AG09309 (cell line): ENCODE data around the gene AICDA.
"Not testable (repeated sequence)": the region's sequence is repeated elsewhere in the genome, so short reads cannot be mapped to it uniquely, and the experiment has no call there.

Source experiments
- DNase-seq: peaks from one replicate; pipeline ENCODE4 v3.0.0-alpha.2; 2010; ENCODE audit warnings: low read depth
- H3K4me3 ChIP-seq: 2 replicates; pipeline ENCODE4 v1.5.1; 2011; ENCODE audit warnings: mild to moderate bottlenecking, low read depth, low read length, moderate library complexity; ENCODE audit not compliant: control insufficient read depth
- TF ChIP-seq, protein P1 (sequence below): IDR thresholded peaks from 2 replicates; pipeline ENCODE4 v1.5.1; 2011; ENCODE audit warnings: mild to moderate bottlenecking, low read depth, low read length, inconsistent platforms; ENCODE audit not compliant: insufficient read depth, control insufficient read depth; ENCODE audit errors: missing control alignments

The AICDA gene

DNA sequence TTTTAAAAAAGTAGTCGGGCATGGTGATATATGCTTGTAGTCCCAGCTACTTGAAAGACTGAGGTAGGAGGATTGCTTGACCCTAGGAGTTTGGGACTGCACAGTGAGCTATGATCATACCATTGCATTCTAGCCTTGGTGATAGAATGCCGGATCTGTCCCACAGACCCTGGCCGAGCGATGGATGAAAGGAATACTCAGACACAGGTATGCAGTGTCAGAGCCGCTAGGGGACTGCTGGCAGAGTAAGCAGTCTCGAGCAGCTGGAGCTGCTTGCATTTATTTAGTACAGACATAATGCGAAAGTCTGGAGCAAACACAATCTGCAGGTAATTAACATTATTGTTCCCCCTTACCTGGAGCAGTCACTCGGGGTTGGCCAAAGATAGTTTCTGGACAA lies 18.6 kb downstream of the AICDA start:
- DNase-seq = no peak
- H3K4me3 ChIP-seq = no peak overlapping the region
- TF ChIP-seq, protein P1, sequence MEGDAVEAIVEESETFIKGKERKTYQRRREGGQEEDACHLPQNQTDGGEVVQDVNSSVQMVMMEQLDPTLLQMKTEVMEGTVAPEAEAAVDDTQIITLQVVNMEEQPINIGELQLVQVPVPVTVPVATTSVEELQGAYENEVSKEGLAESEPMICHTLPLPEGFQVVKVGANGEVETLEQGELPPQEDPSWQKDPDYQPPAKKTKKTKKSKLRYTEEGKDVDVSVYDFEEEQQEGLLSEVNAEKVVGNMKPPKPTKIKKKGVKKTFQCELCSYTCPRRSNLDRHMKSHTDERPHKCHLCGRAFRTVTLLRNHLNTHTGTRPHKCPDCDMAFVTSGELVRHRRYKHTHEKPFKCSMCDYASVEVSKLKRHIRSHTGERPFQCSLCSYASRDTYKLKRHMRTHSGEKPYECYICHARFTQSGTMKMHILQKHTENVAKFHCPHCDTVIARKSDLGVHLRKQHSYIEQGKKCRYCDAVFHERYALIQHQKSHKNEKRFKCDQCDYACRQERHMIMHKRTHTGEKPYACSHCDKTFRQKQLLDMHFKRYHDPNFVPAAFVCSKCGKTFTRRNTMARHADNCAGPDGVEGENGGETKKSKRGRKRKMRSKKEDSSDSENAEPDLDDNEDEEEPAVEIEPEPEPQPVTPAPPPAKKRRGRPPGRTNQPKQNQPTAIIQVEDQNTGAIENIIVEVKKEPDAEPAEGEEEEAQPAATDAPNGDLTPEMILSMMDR = no peak

DNA sequence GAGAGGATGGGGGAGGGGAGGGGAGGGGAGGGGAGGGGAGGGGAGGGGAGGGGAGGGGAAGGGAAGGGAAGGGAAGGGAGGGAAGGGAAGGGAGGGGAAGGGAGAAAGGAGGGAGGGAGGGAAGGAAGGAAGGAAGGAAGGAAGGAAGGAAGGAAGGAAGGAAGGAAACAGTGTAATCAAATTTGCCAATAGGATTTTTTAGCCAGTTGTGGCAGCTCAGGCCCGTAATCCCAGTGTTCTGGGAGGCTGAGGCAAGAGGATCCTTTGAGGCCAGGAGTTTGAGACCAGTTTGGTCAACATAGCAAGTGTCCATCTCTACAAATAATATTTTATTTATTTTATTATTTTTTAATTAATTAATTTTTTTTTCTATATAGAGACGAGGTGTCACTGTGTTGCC lies 19.4 kb downstream of the AICDA start:
- H3K4me3 ChIP-seq = no peak overlapping the region
- TF ChIP-seq, protein P1 = no peak
- DNase-seq = no peak

DNA sequence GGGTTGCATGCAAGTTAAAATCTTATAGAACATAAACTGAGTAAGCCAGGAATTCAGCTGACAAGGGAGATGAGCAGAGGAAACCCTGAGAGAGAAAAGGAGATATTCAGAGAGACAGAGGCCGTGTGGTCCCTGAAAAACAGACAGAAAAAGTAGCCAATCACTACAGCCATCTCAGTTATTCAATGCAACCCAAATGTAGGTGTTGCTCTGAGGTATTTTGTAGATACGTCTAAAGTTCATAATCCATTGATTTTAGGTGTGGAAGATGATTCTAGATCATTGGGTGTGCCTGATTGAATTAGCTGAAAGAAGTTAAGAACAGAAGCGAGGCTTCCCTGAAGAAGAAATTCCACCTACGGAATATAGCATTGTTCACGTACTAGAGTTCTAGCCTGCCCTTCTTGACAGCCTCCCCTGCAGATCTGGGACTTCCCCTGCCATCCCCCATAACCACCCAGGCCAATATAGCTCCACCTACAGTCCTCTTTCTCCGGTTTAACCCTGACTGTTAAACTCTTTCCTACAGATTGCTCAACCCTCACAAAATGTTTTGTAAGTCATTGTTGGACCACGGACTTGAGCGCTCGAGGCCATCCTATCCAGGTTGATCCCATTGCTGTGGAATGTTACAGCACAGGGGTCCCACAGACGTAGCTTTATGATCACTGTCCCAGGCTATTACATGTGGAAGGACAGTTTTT lies 21.7 kb downstream of the AICDA start:
- DNase-seq = no peak
- no peak overlapping the region for H3K4me3 ChIP-seq
- TF ChIP-seq, protein P1 = no peak

DNA sequence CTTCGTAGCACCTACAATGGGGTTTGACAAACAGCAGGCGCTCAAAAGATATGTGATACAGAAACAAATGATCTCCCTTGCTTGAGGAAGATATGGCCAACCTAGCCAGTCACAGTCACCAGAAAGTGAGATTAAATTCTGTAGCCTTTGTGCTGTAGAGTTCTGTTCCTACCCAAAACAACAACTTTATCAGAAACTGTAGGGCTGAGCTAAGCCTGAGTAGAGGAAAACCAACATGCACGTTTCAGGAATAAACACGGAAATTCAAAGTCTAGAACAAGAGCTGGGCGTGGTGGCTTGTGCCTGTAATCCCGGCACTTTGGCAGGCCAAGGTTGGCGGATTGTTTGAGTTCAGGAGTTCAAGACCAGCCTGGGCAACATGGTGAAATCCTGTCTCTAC lies 23.0 kb downstream of the AICDA start:
- no peak for DNase-seq
- no peak overlapping the region for H3K4me3 ChIP-seq
- TF ChIP-seq, protein P1 = no peak

DNA sequence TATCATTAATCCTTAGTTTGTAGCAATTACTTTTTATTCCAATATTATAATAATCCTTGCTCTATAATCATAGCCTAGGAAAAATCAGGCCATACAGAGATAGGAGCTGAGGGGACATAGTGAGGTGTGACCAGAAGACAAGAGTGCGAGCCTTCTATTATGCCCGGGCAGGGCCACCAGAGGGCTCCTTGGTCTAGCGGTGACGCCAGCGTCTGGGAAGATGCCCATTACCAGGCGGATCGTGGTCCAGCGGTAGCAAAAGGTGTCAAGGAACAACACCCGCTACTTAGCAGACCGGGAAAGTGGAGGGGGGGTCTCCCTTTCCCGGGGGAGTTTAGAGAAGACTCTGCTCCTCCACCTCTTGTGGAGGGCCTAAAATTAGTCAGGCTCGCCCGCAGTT lies 28.2 kb downstream of the AICDA start:
- not testable (repeated sequence) for H3K4me3 ChIP-seq, DNase-seq

DNA sequence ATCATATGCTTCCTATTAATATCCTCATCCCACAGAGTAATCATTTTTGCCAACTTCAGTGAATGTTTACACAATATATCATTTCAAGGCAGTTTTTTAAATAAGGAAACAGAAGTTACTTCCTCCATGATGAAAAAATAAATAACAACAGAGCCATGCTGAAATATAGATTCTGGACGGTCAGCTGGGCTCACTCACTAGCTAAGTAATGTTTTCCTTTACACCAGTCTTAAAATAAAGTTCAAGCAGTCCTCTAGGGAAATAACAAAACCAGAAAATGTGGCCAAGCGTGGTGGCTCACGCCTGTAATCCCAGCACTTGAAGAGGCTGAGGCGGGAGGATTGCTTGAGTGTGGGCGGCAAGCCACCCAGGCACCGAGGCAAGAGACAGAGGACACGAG lies 28.7 kb downstream of the AICDA start:
- DNase-seq = no peak
- TF ChIP-seq, protein P1 = no peak

DNA sequence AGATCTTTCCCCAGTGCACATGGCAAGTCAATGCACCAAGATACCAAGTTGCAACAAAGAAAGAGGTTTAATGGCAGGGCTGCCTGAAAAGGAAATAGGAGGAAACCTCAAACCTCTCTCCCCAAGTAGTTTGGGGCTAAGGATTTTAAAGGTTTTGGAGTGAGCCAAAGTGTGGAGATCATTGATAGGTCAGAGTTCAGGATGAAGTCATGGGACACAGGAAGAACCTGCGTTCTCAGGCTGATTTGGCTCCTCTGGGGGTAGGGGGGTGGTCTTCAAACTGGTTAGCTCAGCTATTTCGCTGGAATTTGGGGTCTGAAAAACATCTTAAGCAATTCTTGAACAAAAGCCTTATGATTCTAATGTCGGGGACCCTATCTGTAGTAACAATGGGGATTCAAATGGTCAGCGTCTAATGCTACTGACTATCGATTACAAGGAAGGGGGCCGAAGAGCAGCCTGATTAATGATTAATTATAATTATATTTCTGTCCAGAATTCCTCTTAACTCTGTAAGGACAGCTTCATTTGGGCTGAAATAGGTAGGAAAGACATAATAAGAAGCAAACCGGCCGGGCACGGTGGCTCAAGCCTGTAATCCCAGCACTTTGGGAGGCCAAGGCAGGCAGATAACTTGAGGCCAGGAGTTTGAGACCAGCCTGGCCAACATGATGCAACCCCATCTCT lies 31.4 kb downstream of the AICDA start:
- DNase-seq = no peak
- TF ChIP-seq, protein P1 = no peak
- H3K4me3 ChIP-seq = no peak overlapping the region

More for the DNA sequence above, 28.7 kb downstream of the AICDA start:
- H3K4me3 ChIP-seq = no peak overlapping the region
